Measurements from ENCODE around the gene KLF16. TPM values are rescaled to one million over a fixed set of nuclear protein-coding genes. Genes with fewer than 3 reads are reported as not detected.

Gene KLF16
- total and polyA plus RNA-seq, 3 donors from 2014 or later: 13.3 to 26.5 (median 14.7) TPM

GRCh38 chr19:1845642-1846041 lies 17.7 kb downstream of the KLF16 start:
- Histone ChIP-seq H3K4me1 (peaks cover 58% of the 10 kb centered on the region), H3K4me3 (no peak overlapping the region), H3K27ac (no peak overlapping the region), H3K9me3 (no peaks in the 10 kb centered on the region), H3K27me3 (no peaks in the 10 kb centered on the region), H3K36me3 (ENCODE audit: low read depth, missing control alignments) (no peaks in the 10 kb centered on the region)
- no peak for TF ChIP-seq POLR2A (IDR thresholded peaks at IDR 0.05)
- TF ChIP-seq CTCF (IDR thresholded peaks at IDR 0.05): no peak
- no peak for DNase-seq
- intact Hi-C loops (cut with DNase I; ENCODE audit: low total_unique reads): no loop called here
- 67 to 74% methylated on average over 11 of the region's 11 CpGs for WGBS, 2 donors

GRCh38 chr19:1845125-1845515 lies 18.3 kb downstream of the KLF16 start:
- intact Hi-C loops (cut with DNase I; ENCODE audit: low total_unique reads): no loop called here
- Histone ChIP-seq H3K4me3 (no peak overlapping the region), H3K36me3 (ENCODE audit: low read depth, missing control alignments) (no peaks in the 10 kb centered on the region), H3K27ac (no peak overlapping the region), H3K9me3 (no peaks in the 10 kb centered on the region), H3K27me3 (no peaks in the 10 kb centered on the region), H3K4me1 (peaks cover 63% of the 10 kb centered on the region)
- TF ChIP-seq CTCF (IDR thresholded peaks at IDR 0.05) (no peak), POLR2A (IDR thresholded peaks at IDR 0.05) (no peak)
- no peak for DNase-seq
- WGBS, 2 donors: 85% methylated on average over 16 of the region's 16 CpGs; no CpG with 5 or more reads in 1 of the 2 donors

GRCh38 chr19:1844513-1845124 lies 18.8 kb downstream of the KLF16 start:
- WGBS, 2 donors: 66 to 79% methylated on average over 13 to 19 of the region's 19 CpGs
- H3K27ac ChIP-seq: no peak overlapping the region
- no peaks in the 10 kb centered on the region for H3K27me3 ChIP-seq
- intact Hi-C loops (cut with DNase I; ENCODE audit: low total_unique reads): no loop called here
- no peaks in the 10 kb centered on the region for H3K9me3 ChIP-seq
- H3K4me3 ChIP-seq: no peak overlapping the region
- no peak for DNase-seq
- H3K36me3 ChIP-seq (ENCODE audit: low read depth, missing control alignments): no peaks in the 10 kb centered on the region
- no peak for TF ChIP-seq POLR2A (IDR thresholded peaks at IDR 0.05)
- TF ChIP-seq CTCF (IDR thresholded peaks at IDR 0.05): no peak
- H3K4me1 ChIP-seq: peaks cover 64% of the 10 kb centered on the region

GRCh38 chr19:1843646-1844394 lies 19.6 kb downstream of the KLF16 start:
- Histone ChIP-seq H3K27ac (peak overlapping the region in 1 of 2 donors; percentile 50), H3K27me3 (no peaks in the 10 kb centered on the region), H3K9me3 (no peaks in the 10 kb centered on the region), H3K4me1 (peaks cover 64% of the 10 kb centered on the region), H3K4me3 (no peak overlapping the region), H3K36me3 (ENCODE audit: low read depth, missing control alignments) (no peaks in the 10 kb centered on the region)
- 62 to 84% methylated on average over 5 to 25 of the region's 25 CpGs for WGBS, 2 donors
- TF ChIP-seq CTCF (IDR thresholded peaks at IDR 0.05) (no peak), POLR2A (IDR thresholded peaks at IDR 0.05) (no peak)
- no peak for DNase-seq
- intact Hi-C loops (cut with DNase I; ENCODE audit: low total_unique reads): no loop called here

Measured in testis (tissue), 3 donors.